ENCODE measurements around the gene ERC1. TPM values are rescaled to one million over a fixed set of nuclear protein-coding genes. Genes with fewer than 3 reads are reported as not detected.

ERC1 gene
- total and polyA plus RNA-seq, 2 experiments from 2014 or later: 18.4 to 29.7 TPM

DNA sequence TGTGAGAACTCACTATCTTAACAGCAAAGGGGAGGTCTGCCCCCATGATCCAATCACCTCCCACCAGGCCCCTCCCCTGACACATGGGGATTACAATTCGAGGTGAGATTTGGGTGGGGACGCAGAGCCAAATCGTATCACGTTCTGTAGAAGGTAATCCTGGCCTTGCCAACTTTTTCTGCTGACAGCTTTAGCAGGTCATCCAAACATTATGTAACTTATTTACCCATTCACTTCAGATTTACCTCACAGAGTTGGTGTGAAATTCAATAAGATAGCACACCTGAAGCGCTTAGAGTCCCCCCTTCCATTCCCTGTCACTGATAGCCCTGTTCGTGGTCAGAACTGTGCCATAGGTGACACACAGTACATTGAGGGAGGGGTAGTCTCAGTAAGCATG, 384.3 kb downstream of the ERC1 start:
- WGBS (ENCODE audit: low lambda C conversion rate, missing lambda C conversion rate): 93% methylated on average over 6 of the region's 6 CpGs
- H3K27me3 ChIP-seq: no peaks in the 10 kb centered on the region
- H3K27ac ChIP-seq: peak overlapping the region; percentile 50
- no peaks in the 10 kb centered on the region for H3K9me2 ChIP-seq (replicated peaks; ENCODE audit: insufficient read depth)
- H3K4me1 ChIP-seq (ENCODE audit: insufficient read depth): no peaks in the 10 kb centered on the region
- no peaks in the 10 kb centered on the region for H3K9me3 ChIP-seq (ENCODE audit: low read depth)
- H3K36me3 ChIP-seq (replicated peaks; ENCODE audit: insufficient read depth, low read depth): no peaks in the 10 kb centered on the region
- H3K79me2 ChIP-seq: no peaks in the 10 kb centered on the region
- DNase-seq (ENCODE audit: low spot score): no peak
- TF ChIP-seq EZH2phosphoT487 (IDR thresholded peaks at IDR 0.05; ENCODE audit: low read depth, severe bottlenecking, unreplicated experiment) (no peak), EZH2 (IDR thresholded peaks at IDR 0.05; ENCODE audit: borderline replicate concordance) (no peak)
- TF ChIP-seq, protein P1, sequence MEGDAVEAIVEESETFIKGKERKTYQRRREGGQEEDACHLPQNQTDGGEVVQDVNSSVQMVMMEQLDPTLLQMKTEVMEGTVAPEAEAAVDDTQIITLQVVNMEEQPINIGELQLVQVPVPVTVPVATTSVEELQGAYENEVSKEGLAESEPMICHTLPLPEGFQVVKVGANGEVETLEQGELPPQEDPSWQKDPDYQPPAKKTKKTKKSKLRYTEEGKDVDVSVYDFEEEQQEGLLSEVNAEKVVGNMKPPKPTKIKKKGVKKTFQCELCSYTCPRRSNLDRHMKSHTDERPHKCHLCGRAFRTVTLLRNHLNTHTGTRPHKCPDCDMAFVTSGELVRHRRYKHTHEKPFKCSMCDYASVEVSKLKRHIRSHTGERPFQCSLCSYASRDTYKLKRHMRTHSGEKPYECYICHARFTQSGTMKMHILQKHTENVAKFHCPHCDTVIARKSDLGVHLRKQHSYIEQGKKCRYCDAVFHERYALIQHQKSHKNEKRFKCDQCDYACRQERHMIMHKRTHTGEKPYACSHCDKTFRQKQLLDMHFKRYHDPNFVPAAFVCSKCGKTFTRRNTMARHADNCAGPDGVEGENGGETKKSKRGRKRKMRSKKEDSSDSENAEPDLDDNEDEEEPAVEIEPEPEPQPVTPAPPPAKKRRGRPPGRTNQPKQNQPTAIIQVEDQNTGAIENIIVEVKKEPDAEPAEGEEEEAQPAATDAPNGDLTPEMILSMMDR (IDR thresholded peaks at IDR 0.05; ENCODE audit: poor library complexity): no peak
- H4K20me1 ChIP-seq (ENCODE audit: insufficient read depth, poor library complexity, severe bottlenecking): no peaks in the 10 kb centered on the region
- H2AFZ ChIP-seq: no peak overlapping the region
- no peak overlapping the region for H3K4me2 ChIP-seq
- H3K4me3 ChIP-seq: no peak overlapping the region

DNA sequence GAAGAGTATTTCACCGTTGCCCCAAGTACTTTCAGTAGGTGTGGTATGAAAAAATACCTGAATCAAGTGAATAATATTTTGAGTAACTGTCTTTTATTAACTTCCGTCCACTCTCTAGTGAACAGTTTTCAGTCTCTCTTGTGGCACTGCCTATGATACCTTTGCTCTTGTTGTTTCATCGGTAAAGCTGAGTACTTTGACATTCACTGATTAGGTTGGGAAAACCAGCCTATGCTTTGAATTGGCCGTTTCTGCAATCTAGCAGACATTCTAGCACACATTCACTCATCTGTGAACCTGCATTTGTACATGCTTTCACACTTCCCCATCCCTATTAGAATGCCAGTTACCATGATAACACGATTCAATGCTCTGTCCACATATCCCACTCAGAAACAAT, 386.1 kb downstream of the ERC1 start:
- 94% methylated on average over 5 of the region's 5 CpGs for WGBS (ENCODE audit: low lambda C conversion rate, missing lambda C conversion rate)
- H3K9me3 ChIP-seq (ENCODE audit: low read depth): no peaks in the 10 kb centered on the region
- TF ChIP-seq EZH2 (IDR thresholded peaks at IDR 0.05; ENCODE audit: borderline replicate concordance) (no peak), EZH2phosphoT487 (IDR thresholded peaks at IDR 0.05; ENCODE audit: low read depth, severe bottlenecking, unreplicated experiment) (no peak)
- TF ChIP-seq, protein P1 (IDR thresholded peaks at IDR 0.05; ENCODE audit: poor library complexity): no peak
- no peak overlapping the region for H2AFZ ChIP-seq
- DNase-seq (ENCODE audit: low spot score): no peak
- H3K27me3 ChIP-seq: no peaks in the 10 kb centered on the region
- H3K27ac ChIP-seq: no peak overlapping the region
- no peaks in the 10 kb centered on the region for H3K79me2 ChIP-seq
- H3K36me3 ChIP-seq (replicated peaks; ENCODE audit: insufficient read depth, low read depth): no peaks in the 10 kb centered on the region
- H4K20me1 ChIP-seq (ENCODE audit: insufficient read depth, poor library complexity, severe bottlenecking): no peaks in the 10 kb centered on the region
- no peak overlapping the region for H3K4me3 ChIP-seq
- no peak overlapping the region for H3K4me2 ChIP-seq
- no peaks in the 10 kb centered on the region for H3K4me1 ChIP-seq (ENCODE audit: insufficient read depth)
- no peaks in the 10 kb centered on the region for H3K9me2 ChIP-seq (replicated peaks; ENCODE audit: insufficient read depth)

DNA sequence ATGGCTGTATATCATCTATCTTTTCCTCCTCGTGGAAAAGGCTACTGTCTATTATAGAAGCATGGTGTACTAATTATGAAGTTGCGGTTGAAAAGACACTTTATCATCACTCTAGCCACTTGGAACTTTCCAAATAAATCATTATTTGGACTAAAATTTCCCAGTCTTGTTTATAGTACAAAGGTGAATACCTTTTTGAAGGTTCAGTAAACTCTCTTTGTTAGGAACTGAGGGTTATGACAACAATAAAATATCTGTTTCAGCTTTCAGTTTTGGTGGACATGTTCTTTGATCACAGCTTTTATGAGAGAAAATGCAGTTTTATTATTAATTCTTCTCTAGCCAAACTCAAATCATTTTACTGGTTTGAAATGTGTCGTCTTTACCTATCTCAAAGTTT, 386.7 kb downstream of the ERC1 start:
- DNase-seq (ENCODE audit: low spot score): no peak
- Histone ChIP-seq H3K4me1 (ENCODE audit: insufficient read depth) (no peaks in the 10 kb centered on the region), H3K9me2 (replicated peaks; ENCODE audit: insufficient read depth) (no peaks in the 10 kb centered on the region), H3K9me3 (ENCODE audit: low read depth) (no peaks in the 10 kb centered on the region), H3K4me2 (no peak overlapping the region), H4K20me1 (ENCODE audit: insufficient read depth, poor library complexity, severe bottlenecking) (no peaks in the 10 kb centered on the region), H3K27ac (no peak overlapping the region), H3K27me3 (no peaks in the 10 kb centered on the region), H3K79me2 (no peaks in the 10 kb centered on the region), H3K36me3 (replicated peaks; ENCODE audit: insufficient read depth, low read depth) (no peaks in the 10 kb centered on the region), H3K4me3 (no peak overlapping the region), H2AFZ (no peak overlapping the region)
- WGBS (ENCODE audit: low lambda C conversion rate, missing lambda C conversion rate): 80% methylated on average over 3 of the region's 3 CpGs
- no peak for TF ChIP-seq EZH2 (IDR thresholded peaks at IDR 0.05; ENCODE audit: borderline replicate concordance)

DNA sequence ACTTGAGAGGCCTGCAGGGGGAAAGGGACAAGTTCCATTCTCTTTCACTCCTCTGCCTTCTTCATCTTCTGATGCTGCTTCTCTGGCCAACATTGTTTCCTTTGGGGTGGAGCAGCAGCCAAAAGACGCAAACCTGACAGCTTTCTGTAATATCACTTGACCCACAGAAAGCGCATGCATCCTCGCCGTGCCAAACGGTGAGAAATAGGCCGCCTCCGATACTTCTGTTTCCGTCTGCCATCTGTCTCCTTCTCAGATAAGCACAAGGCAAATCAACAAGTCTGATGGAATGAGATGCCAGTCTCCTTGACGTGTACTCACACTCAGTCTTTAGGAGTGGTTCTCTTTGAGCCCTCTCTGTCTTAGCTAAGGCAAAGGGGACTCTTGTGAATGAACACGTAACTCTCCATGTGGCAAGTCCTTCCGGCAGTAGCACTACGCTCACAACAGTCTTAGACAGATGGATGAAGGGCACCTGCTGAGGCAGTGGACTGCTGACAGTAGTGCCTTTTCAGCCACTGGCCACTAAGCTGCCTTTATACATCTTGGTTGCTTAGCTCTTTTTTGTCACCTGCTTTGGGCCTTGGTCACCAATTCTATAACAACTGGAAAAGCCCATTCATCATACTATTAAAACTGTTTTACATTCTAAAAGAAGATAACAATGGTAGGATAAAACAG, 389.3 kb downstream of the ERC1 start:
- Histone ChIP-seq H3K4me2 (no peak overlapping the region), H3K4me3 (no peak overlapping the region), H3K4me1 (ENCODE audit: insufficient read depth) (no peaks in the 10 kb centered on the region), H3K9me2 (replicated peaks; ENCODE audit: insufficient read depth) (no peaks in the 10 kb centered on the region), H3K79me2 (no peaks in the 10 kb centered on the region), H3K27ac (no peak overlapping the region), H2AFZ (no peak overlapping the region), H3K9me3 (ENCODE audit: low read depth) (no peaks in the 10 kb centered on the region), H3K36me3 (replicated peaks; ENCODE audit: insufficient read depth, low read depth) (no peaks in the 10 kb centered on the region), H3K27me3 (no peaks in the 10 kb centered on the region), H4K20me1 (ENCODE audit: insufficient read depth, poor library complexity, severe bottlenecking) (no peaks in the 10 kb centered on the region)
- DNase-seq (ENCODE audit: low spot score): no peak
- 96% methylated on average over 12 of the region's 12 CpGs for WGBS (ENCODE audit: low lambda C conversion rate, missing lambda C conversion rate)
- TF ChIP-seq, protein P1 (IDR thresholded peaks at IDR 0.05; ENCODE audit: poor library complexity): no peak
- TF ChIP-seq EZH2 (IDR thresholded peaks at IDR 0.05; ENCODE audit: borderline replicate concordance) (no peak), EZH2phosphoT487 (IDR thresholded peaks at IDR 0.05; ENCODE audit: low read depth, severe bottlenecking, unreplicated experiment) (no peak)

All from hepatocyte (in vitro differentiated cells).